ENCODE measurements around the gene IL17A.

- TF ChIP-seq CTCF (IDR thresholded peaks at IDR 0.05) (peak in 4 of 6 experiments; percentile 28 to 47 (median 31)), POLR2A (IDR thresholded peaks at IDR 0.05) (no peak)
These were observed 48.0 kb downstream of the IL17A start for GRCh38 chr6:52233975-52234823.
